Sigmoid colon (tissue), 7 donors: ENCODE data around the gene GRIK3. TPM values are rescaled to one million over a fixed set of nuclear protein-coding genes. Genes with fewer than 3 reads are reported as not detected.

Source experiments
- DNase-seq: peaks from one replicate; pipeline ENCODE4 v3.0.0-alpha.2; 2019
- H3K27ac ChIP-seq, 4 donors: fragments of 200-600 bp; sonication (generic); one replicate each; pipeline ENCODE4 v1.5.1; 2016 to 2019; ENCODE audit warnings: mild to moderate bottlenecking in 1 of 4
- H3K27me3 ChIP-seq, 3 donors: fragments of 200-600 bp; sonication (generic); one replicate each; pipeline ENCODE4 v1.5.1; 2019; ENCODE audit warnings: mild to moderate bottlenecking in 1 of 3
- H3K36me3 ChIP-seq, 4 donors: fragments of 200-600 bp; sonication (generic); one replicate each; pipeline ENCODE4 v1.5.1; 2016 to 2019
- H3K4me1 ChIP-seq, 4 donors: fragments of 200-600 bp; sonication (generic); one replicate each; pipeline ENCODE4 v1.5.1; 2017 to 2019
- H3K4me3 ChIP-seq, 4 donors: fragments of 200-600 bp; sonication (generic); one replicate each; pipeline ENCODE4 v1.5.1; 2017 to 2019; ENCODE audit warnings: mild to moderate bottlenecking in 2 of 4, moderate library complexity in 1 of 4
- H3K9me3 ChIP-seq, 4 donors: fragments of 200-600 bp in 3 of 4; sonication (generic) in 3 of 4; one replicate each; pipeline versions ENCODE4 v1.5.1 to v1.6.1; 2013 to 2019
- EP300 ChIP-seq, 4 donors: sonication (generic); formaldehyde crosslinking; IDR thresholded peaks; one replicate each; pipeline ENCODE4 v1.6.1; 2017; ENCODE audit warnings: antibody characterized with exemption in 4 of 4
- POLR2A ChIP-seq, 2 donors: fragments of 450-650 bp; IDR thresholded peaks; one replicate each; pipeline ENCODE4 v1.6.1; 2016; ENCODE audit warnings: antibody characterized with exemption in 2 of 2, mild to moderate bottlenecking in 2 of 2, moderate library complexity in 2 of 2
- POLR2AphosphoS5 ChIP-seq, 4 donors: sonication (generic); formaldehyde crosslinking; IDR thresholded peaks; one replicate each; pipeline ENCODE4 v1.6.1; 2017; ENCODE audit warnings: antibody characterized with exemption in 4 of 4
- WGBS, 2 donors: extraction: QIAGEN DNeasy Blood & Tissue Kit; methylation state at CpG; one replicate each; pipeline ENCODE4 v1.1.7; 2013; 5-methylcytosine and 5-hydroxymethylcytosine counted together
- intact Hi-C: fragments of 100-400 bp; cut with DNase I; formaldehyde crosslinking; loops from one replicate; pipeline ENCODE4 v1.15.1; 2023
- polyA plus RNA-seq, 3 donors: library from polyadenylated mRNA; stranded (reverse); fragments of 200-250 nt; gene quantifications; one replicate each; pipeline ENCODE4 v1.2.3, GENCODE V29; 2013
- total RNA-seq, 4 donors: library from RNA; depleted of rRNA; stranded (reverse); fragments of >200 nt; gene quantifications; one replicate each; pipeline ENCODE4 v1.1.0, GENCODE V29; 2016
- TF ChIP-seq, protein P1 (sequence below), 4 experiments: fragments of 450-650 bp in 3 of 4; fragments of 200-600 bp in 1 of 4; IDR thresholded peaks; one replicate each; pipeline ENCODE4 v1.5.1; 2016 to 2019; ENCODE audit warnings: antibody characterized with exemption in 4 of 4, mild to moderate bottlenecking in 3 of 4, moderate library complexity in 2 of 4
- donor health status: healthy with polysubstance abuse.
- donor health status: Bipolar disorder and iron deficiency.
- donor health status: healthy.

Gene GRIK3
- total and polyA plus RNA-seq, 7 donors = 0.60 to 7.1 (median 3.4) TPM; not detected in 1

DNA sequence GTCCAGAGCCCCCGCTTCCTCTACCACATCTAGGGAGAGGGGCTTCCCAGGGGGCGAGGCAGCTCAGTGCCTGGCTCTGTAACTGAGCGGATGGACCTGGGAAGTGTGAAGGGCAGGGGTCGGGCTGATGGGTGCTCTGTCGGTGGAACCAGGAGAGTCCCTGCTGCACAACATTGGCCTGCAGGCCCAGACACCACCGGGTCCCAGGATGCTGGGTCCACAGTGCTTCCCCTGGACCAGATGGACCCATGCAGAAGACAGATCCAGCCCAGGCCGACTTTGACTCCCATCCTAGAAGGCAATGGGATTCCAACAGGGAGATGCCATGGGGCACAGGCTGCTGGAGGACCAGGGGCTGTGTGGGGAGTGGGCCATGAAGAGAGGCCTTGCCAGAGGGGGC lies 212.9 kb downstream of the GRIK3 start:
- H3K9me3 ChIP-seq = no peaks in the 10 kb centered on the region
- H3K36me3 ChIP-seq = no peaks in the 10 kb centered on the region
- WGBS, 2 donors = 71 to 87% methylated on average over 7 of the region's 7 CpGs
- TF ChIP-seq EP300 (IDR thresholded peaks at IDR 0.05) (no peak), POLR2A (IDR thresholded peaks at IDR 0.05) (no peak), POLR2AphosphoS5 (IDR thresholded peaks at IDR 0.05) (no peak)
- TF ChIP-seq, protein P1, sequence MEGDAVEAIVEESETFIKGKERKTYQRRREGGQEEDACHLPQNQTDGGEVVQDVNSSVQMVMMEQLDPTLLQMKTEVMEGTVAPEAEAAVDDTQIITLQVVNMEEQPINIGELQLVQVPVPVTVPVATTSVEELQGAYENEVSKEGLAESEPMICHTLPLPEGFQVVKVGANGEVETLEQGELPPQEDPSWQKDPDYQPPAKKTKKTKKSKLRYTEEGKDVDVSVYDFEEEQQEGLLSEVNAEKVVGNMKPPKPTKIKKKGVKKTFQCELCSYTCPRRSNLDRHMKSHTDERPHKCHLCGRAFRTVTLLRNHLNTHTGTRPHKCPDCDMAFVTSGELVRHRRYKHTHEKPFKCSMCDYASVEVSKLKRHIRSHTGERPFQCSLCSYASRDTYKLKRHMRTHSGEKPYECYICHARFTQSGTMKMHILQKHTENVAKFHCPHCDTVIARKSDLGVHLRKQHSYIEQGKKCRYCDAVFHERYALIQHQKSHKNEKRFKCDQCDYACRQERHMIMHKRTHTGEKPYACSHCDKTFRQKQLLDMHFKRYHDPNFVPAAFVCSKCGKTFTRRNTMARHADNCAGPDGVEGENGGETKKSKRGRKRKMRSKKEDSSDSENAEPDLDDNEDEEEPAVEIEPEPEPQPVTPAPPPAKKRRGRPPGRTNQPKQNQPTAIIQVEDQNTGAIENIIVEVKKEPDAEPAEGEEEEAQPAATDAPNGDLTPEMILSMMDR (IDR thresholded peaks at IDR 0.05) = no peak
- peaks cover 0 to 28% (median 0%) of the 10 kb centered on the region in 3 donors for H3K27me3 ChIP-seq
- intact Hi-C loops = no loop called here
- H3K4me3 ChIP-seq = no peak overlapping the region
- DNase-seq = no peak
- no peak overlapping the region for H3K27ac ChIP-seq
- no peaks in the 10 kb centered on the region for H3K4me1 ChIP-seq

DNA sequence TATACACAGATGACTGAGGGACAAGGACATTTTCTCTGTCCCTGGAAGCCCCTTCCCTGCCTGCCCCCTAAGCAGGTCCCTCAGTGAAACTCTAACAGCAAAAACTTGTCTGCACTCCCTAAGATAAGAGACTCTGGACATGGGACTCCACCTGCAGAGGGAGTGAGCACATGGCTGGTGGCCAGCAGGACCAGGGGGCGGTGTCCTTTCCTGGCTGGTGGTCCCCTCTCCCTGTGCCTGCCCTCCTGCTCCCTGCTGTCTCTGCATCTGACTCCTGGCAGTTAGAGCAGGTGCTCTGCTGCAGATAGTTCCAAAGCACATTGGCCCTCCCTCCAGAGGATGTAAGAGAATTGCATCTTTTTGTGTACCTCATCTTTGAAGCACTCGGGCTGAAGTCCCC lies 215.5 kb downstream of the GRIK3 start:
- Histone ChIP-seq H3K36me3 (no peaks in the 10 kb centered on the region), H3K4me3 (no peak overlapping the region), H3K9me3 (no peaks in the 10 kb centered on the region), H3K4me1 (no peaks in the 10 kb centered on the region), H3K27me3 (peaks cover 0 to 25% (median 0%) of the 10 kb centered on the region in 3 donors), H3K27ac (no peak overlapping the region)
- no peak for DNase-seq
- 39 to 64% methylated on average over 2 of the region's 2 CpGs for WGBS, 2 donors
- intact Hi-C loops = no loop called here
- TF ChIP-seq POLR2AphosphoS5 (IDR thresholded peaks at IDR 0.05) (no peak), POLR2A (IDR thresholded peaks at IDR 0.05) (no peak), EP300 (IDR thresholded peaks at IDR 0.05) (no peak)
- TF ChIP-seq, protein P1 (IDR thresholded peaks at IDR 0.05) = no peak

DNA sequence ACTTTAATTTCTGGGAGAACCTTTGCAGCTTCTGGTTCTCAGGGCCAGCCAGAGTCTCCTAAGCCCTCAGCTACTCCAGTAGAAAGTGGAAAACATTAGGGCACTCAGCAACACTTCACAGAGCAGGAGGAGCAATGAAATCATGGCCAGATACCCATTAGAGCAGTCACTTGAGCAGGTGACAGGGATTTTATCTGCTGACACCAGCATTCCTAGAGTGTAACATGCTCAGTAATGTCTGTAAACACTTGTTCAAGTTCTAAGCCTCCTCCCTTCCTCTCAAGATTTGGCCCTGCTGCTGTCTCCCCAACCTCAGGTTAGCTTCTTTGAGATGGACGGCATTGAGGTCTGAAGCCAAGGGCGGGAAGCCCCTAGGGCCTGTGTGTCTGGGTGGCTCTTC lies 218.0 kb downstream of the GRIK3 start:
- intact Hi-C loops = no loop called here
- Histone ChIP-seq H3K27ac (no peak overlapping the region), H3K4me1 (no peaks in the 10 kb centered on the region), H3K4me3 (no peak overlapping the region), H3K36me3 (no peaks in the 10 kb centered on the region), H3K27me3 (peaks cover 0 to 20% (median 0%) of the 10 kb centered on the region in 3 donors), H3K9me3 (no peaks in the 10 kb centered on the region)
- 86% methylated on average over 2 of the region's 2 CpGs for WGBS, 2 donors
- TF ChIP-seq POLR2A (IDR thresholded peaks at IDR 0.05) (no peak), POLR2AphosphoS5 (IDR thresholded peaks at IDR 0.05) (no peak), EP300 (IDR thresholded peaks at IDR 0.05) (no peak)
- TF ChIP-seq, protein P1 (IDR thresholded peaks at IDR 0.05) = no peak
- no peak for DNase-seq

DNA sequence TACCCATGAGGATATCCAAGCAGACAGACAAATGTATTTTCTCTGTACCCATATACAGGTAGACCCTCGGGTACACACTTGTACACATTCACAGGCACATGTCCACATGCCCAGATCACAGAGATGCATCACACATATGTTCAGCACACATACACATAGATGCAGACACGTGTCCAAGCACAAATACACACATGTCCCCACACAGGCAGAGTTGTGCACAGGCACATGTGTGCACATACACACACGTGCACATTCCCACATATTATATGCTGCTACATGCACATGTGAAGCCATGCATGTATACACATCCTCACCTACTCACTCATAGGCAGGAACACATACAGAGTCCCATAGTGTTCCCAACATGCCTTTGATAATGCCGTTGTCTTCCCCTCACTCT lies 219.5 kb downstream of the GRIK3 start:
- H3K27me3 ChIP-seq = peaks cover 0 to 10% (median 0%) of the 10 kb centered on the region in 3 donors
- no peak overlapping the region for H3K27ac ChIP-seq
- 51 to 76% methylated on average over 4 of the region's 4 CpGs for WGBS, 2 donors
- H3K36me3 ChIP-seq = no peaks in the 10 kb centered on the region
- H3K9me3 ChIP-seq = no peaks in the 10 kb centered on the region
- no peak overlapping the region for H3K4me3 ChIP-seq
- no peaks in the 10 kb centered on the region for H3K4me1 ChIP-seq
- intact Hi-C loops = no loop called here
- no peak for DNase-seq
- TF ChIP-seq POLR2AphosphoS5 (IDR thresholded peaks at IDR 0.05) (no peak), POLR2A (IDR thresholded peaks at IDR 0.05) (no peak), EP300 (IDR thresholded peaks at IDR 0.05) (no peak)
- TF ChIP-seq, protein P1 (IDR thresholded peaks at IDR 0.05) = no peak

DNA sequence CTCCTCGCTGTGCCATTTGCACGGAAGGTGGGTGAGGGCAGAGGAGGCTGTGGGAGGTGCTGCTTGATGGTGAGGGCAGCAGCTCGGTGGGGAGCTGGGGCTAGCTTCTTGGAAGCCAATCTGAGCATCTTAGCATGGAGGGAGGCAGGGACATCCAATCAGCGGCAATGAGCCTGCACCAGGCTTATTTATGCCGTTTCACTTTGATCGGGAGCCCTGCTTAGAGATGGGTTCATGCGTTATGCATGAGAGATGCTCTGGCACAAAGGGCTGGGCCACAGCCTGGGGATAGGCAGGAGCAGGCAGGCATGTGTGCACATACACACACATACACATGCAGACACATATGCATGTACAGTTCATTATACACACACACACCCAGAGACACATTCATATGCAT lies 220.2 kb downstream of the GRIK3 start:
- intact Hi-C loops = no loop called here
- Histone ChIP-seq H3K27me3 (peaks cover 0 to 8% (median 0%) of the 10 kb centered on the region in 3 donors), H3K4me3 (no peak overlapping the region), H3K27ac (no peak overlapping the region), H3K36me3 (no peaks in the 10 kb centered on the region), H3K9me3 (no peaks in the 10 kb centered on the region), H3K4me1 (no peaks in the 10 kb centered on the region)
- DNase-seq = no peak
- 84 to 87% methylated on average over 7 of the region's 7 CpGs for WGBS, 2 donors
- TF ChIP-seq EP300 (IDR thresholded peaks at IDR 0.05) (no peak), POLR2AphosphoS5 (IDR thresholded peaks at IDR 0.05) (no peak), POLR2A (IDR thresholded peaks at IDR 0.05) (no peak)
- TF ChIP-seq, protein P1 (IDR thresholded peaks at IDR 0.05) = no peak
